ENCODE results near the gene PRRC2B. TPM values are rescaled to one million over a fixed set of nuclear protein-coding genes. Genes with fewer than 3 reads are reported as not detected.

The PRRC2B gene
- total RNA-seq, 1 donor from 2014 or later, result 235 TPM

- Mint-ChIP-seq H3K4me3 (ENCODE audit: unreplicated experiment) (no peak overlapping the region), H3K4me1 (ENCODE audit: low read depth) (peaks cover 32% of the 10 kb centered on the region), H3K9me3 (ENCODE audit: low read depth) (no peaks in the 10 kb centered on the region), H3K27ac (ENCODE audit: unreplicated experiment) (no peak overlapping the region), H3K36me3 (ENCODE audit: low read depth) (peaks cover 37% of the 10 kb centered on the region), H3K27me3 (ENCODE audit: low read depth) (no peaks in the 10 kb centered on the region)
- TF ChIP-seq CTCF (IDR thresholded peaks at IDR 0.05), result no peak
- DNase-seq (ENCODE audit: low spot score), result no peak
Observed at GRCh38 chr9:131439224-131439623, 45.3 kb downstream of the PRRC2B start.

GRCh38 chr9:131441441-131441840, 47.6 kb downstream of the PRRC2B start:
- Mint-ChIP-seq H3K36me3 (ENCODE audit: low read depth) (peaks cover 42% of the 10 kb centered on the region), H3K4me3 (ENCODE audit: unreplicated experiment) (no peak overlapping the region), H3K4me1 (ENCODE audit: low read depth) (peaks cover 16% of the 10 kb centered on the region), H3K9me3 (ENCODE audit: low read depth) (no peaks in the 10 kb centered on the region), H3K27ac (ENCODE audit: unreplicated experiment) (no peak overlapping the region), H3K27me3 (ENCODE audit: low read depth) (no peaks in the 10 kb centered on the region)
- DNase-seq (ENCODE audit: low spot score), result no peak
- TF ChIP-seq CTCF (IDR thresholded peaks at IDR 0.05), result no peak

GRCh38 chr9:131442351-131442750, 48.5 kb downstream of the PRRC2B start:
- H3K27ac Mint-ChIP-seq (ENCODE audit: unreplicated experiment), result no peak overlapping the region
- no peaks in the 10 kb centered on the region for H3K27me3 Mint-ChIP-seq (ENCODE audit: low read depth)
- H3K4me1 Mint-ChIP-seq (ENCODE audit: low read depth), result peaks cover 7% of the 10 kb centered on the region
- H3K36me3 Mint-ChIP-seq (ENCODE audit: low read depth), result peaks cover 46% of the 10 kb centered on the region
- H3K9me3 Mint-ChIP-seq (ENCODE audit: low read depth), result no peaks in the 10 kb centered on the region
- TF ChIP-seq CTCF (IDR thresholded peaks at IDR 0.05), result no peak
- H3K4me3 Mint-ChIP-seq (ENCODE audit: unreplicated experiment), result no peak overlapping the region
- DNase-seq (ENCODE audit: low spot score), result no peak

- no peak overlapping the region for H3K27ac Mint-ChIP-seq (ENCODE audit: unreplicated experiment)
- no peaks in the 10 kb centered on the region for H3K4me1 Mint-ChIP-seq (ENCODE audit: low read depth)
- no peaks in the 10 kb centered on the region for H3K27me3 Mint-ChIP-seq (ENCODE audit: low read depth)
- peaks cover 48% of the 10 kb centered on the region for H3K36me3 Mint-ChIP-seq (ENCODE audit: low read depth)
- H3K9me3 Mint-ChIP-seq (ENCODE audit: low read depth), result no peaks in the 10 kb centered on the region
- no peak for DNase-seq (ENCODE audit: low spot score)
- no peak overlapping the region for H3K4me3 Mint-ChIP-seq (ENCODE audit: unreplicated experiment)
- no peak for TF ChIP-seq CTCF (IDR thresholded peaks at IDR 0.05)
Observed at GRCh38 chr9:131443648-131444047, 49.8 kb downstream of the PRRC2B start.

GRCh38 chr9:131446276-131446675, 52.4 kb downstream of the PRRC2B start:
- no peaks in the 10 kb centered on the region for H3K27me3 Mint-ChIP-seq (ENCODE audit: low read depth)
- no peak overlapping the region for H3K4me3 Mint-ChIP-seq (ENCODE audit: unreplicated experiment)
- no peaks in the 10 kb centered on the region for H3K9me3 Mint-ChIP-seq (ENCODE audit: low read depth)
- H3K4me1 Mint-ChIP-seq (ENCODE audit: low read depth), result no peaks in the 10 kb centered on the region
- TF ChIP-seq CTCF (IDR thresholded peaks at IDR 0.05), result no peak
- H3K36me3 Mint-ChIP-seq (ENCODE audit: low read depth), result peaks cover 44% of the 10 kb centered on the region
- H3K27ac Mint-ChIP-seq (ENCODE audit: unreplicated experiment), result no peak overlapping the region
- peak; percentile 35 for DNase-seq (ENCODE audit: low spot score)
